HUDEP-2 (cell line): ENCODE data around the gene THEMIS.
"Not testable (repeated sequence)": the region's sequence is repeated elsewhere in the genome, so short reads cannot be mapped to it uniquely, and the experiment has no call there.

Source experiments
- DNase-seq, 76 experiments: peaks; one replicate each; lab custom pipeline; 2025; ENCODE audit not compliant: unreplicated experiment in 76 of 76; lab: John Stamatoyannopoulos, UW

Gene THEMIS

DNA sequence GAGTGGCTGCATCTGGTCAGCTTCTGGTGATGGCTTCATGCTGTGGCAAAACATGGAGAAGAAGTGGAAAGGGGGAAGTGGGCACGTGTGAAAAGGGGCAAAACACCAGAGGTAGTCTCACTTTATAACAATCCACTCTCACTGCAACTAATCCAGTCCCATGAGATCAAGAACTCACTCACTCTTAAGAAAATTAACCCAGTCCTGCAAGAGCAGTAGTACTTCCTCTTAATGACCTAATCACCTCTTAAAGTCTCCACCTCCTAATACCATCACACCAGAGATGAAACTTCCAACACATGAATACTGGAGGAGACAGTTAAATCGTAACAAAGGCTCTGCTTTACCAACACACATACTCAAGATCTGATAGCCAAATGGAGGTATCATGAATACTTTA lies 152.6 kb downstream of the THEMIS start:
- DNase-seq: no peak

- DNase-seq: no peak
These were observed 162.4 kb downstream of the THEMIS start for GRCh38 chr6:127738423-127738822.

DNA sequence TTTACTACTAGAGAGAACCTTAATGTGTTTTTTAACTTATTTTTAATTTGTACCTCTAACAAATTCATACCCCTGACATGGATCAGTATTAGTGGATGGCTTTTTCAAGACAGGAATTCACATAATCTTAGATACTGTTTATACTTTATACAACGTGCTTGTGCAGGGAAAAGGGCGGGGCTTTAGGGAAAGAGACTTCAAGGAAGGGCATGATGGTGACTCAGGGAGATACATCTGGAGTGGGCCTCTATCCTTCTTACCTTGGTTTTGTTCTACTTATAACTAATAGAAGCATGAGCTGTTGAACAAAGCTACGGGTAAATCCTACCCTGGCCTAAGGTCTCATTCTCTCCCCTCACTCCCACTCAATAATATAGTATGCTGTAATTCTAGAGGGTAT lies 163.1 kb downstream of the THEMIS start:
- no peak for DNase-seq

DNA sequence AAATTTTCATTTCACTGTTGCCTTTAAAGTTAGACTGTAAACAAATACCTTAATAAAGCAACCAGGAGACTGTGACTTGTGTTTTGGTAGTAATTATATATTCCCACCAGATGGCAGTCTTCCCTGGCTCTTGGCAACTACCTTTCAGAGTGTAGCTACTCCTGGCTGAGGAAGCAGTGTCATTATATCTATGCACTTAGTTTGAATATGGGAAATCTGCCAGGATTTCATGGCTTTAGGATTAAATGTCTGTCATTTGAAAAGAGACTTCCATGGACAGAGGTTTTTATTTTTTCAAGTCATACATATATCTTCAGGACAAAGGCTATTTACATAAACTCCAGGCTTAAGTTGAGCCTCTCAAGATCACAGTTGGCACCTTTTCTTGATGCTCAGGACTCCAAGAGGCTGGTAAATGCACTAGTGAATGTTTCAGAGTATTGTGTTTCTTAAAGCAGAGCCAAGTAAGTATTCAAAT lies 163.8 kb downstream of the THEMIS start:
- peak in 29 of 76 experiments; percentile 5 to 58 (median 35) for DNase-seq

GRCh38 chr6:127732927-127733326 lies 167.9 kb downstream of the THEMIS start:
- no peak for DNase-seq

DNA sequence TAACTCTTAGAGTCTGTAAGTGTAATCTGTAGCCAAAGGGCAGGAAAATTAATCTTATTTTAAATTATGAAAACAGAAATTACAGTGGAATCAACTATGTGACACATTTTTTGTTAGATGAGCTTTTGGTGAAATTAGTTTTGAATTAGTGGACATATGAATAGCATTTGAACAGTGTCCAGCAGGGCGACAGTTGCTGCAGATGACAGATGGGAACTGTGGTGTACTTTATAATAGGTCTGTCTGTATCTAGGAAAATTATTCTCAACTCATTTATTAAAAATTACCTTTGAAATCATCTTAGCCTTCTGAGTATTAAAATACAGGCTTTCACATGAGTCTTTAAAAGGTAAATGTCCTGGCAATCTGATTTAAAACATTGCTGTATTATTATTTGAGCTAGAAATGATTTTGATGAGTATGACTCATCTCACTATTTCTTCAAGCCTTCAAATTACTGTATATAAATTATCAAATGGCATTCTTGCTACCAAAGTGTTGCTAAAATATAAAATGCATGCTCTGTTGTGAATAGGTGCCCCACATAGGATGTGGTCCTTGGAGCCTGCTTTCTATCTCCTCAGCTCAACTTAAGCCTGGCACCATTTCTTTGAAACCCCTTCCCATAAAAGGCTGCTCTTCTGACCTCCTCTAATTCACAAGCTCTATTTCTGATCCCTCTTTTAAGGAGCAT lies 173.5 kb downstream of the THEMIS start:
- no peak for DNase-seq

- DNase-seq: no peak
These were observed 175.0 kb downstream of the THEMIS start for GRCh38 chr6:127725821-127726220.

GRCh38 chr6:127718694-127719093 lies 182.2 kb downstream of the THEMIS start:
- DNase-seq: no peak

- DNase-seq: no peak
These were observed 183.5 kb downstream of the THEMIS start for GRCh38 chr6:127717384-127717783.

DNA sequence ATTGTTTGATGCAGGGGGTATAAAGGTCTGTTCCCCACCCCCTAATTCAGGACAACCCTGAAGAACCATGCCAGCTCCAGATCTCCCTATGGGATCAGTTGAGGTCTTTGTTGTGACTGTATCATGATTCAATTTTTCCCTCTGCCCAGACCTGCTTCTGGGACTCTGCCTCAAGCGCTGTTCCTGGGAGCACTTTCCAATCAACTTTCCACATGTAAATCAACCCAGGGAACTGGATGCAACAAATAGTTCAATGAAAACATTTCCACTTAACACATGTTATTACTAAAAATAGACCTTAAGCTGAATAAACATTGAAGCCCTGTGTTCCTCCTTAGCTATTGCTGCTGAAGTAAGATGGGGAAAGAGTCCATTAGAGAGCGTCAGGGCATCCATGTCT lies 184.4 kb downstream of the THEMIS start:
- DNase-seq: no peak

DNA sequence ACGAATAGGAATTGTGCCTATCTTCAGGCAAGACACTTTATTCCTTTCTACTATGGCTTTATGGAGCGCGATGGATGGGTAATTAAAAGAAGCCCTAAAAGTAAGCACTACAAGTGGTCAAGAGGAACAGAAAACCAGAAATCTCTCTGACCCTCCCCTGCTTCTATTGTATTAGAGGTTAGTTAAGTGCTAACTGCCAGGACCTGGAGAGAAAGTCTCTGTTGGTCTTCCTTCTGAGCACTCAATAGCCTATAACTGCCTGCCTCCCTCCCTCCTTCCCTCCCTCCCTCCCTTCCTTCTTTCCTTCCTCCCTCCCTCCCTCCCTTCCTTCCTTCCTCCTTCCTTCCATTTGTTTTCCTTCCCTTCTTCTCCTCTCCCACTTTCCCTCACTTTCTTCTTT lies 190.2 kb downstream of the THEMIS start:
- DNase-seq: no peak

- no peak for DNase-seq
These were observed 194.6 kb downstream of the THEMIS start for GRCh38 chr6:127706216-127706615.

DNA sequence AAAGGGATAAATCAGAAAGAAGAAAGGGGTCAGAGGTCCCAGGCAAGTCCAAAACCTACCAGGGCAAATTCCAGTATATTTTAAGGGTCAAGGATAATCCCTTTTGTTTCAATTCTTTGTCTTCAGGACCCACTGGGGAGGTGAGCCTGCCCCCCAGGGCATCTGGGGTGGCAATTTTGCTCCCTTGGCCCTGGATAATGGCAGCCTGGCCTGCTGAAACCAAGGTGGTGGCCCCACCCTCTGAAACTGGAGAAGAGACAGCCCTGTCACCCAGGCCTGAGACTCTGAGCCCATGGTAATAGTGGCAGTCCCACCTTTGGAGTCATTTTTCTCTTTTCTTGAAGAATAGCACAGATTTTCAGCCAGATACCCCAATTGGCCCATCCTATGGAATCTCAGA lies 205.8 kb downstream of the THEMIS start:
- no peak for DNase-seq

GRCh38 chr6:127691146-127691545 lies 209.7 kb downstream of the THEMIS start:
- DNase-seq: no peak

- DNase-seq: no peak
These were observed 210.3 kb downstream of the THEMIS start for GRCh38 chr6:127690588-127690987.

- DNase-seq: no peak
These were observed 210.8 kb downstream of the THEMIS start for GRCh38 chr6:127690092-127690491.

- not testable (repeated sequence) for DNase-seq
These were observed 213.4 kb downstream of the THEMIS start for GRCh38 chr6:127687490-127687889.

DNA sequence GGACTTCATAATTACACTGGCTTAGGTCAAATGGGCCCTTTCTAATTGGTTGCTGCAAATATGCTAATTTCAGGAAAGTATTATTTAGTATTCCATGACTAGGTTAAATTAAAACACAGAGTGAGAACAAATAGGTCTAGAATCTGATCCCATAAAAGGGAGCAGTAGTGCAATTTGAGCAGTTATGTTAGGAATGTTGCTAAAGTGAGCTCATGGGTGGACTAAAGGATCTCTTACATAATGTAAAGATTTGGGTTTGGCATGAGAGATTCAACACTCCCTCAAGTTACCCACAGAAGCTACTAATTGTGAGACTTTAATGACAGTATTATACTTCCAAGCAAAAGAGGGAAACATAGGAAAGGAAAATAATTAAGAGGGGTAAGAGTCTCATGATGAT lies 214.8 kb downstream of the THEMIS start:
- DNase-seq: no peak

DNA sequence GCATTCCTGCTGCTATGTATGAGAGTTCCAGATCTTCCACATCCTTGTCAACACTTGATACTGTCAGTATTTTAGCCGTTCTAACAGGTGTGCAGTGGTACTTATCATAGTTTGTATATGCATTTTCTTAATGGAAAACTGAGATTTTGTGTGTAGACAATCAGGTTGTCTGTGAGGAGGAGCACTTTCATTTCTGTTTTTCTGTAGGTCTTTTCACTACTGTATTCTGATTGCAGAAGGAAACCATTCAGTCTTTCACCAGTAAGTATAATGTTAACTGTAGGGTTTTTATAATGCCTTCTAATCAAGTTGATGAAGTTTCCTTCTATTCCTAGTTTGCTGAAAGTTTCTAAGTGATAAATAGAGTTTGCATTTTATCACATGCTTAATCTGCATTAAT lies 216.4 kb downstream of the THEMIS start:
- DNase-seq: no peak
